EH (cell line): ENCODE measurements around the gene TIMELESS.
A peak's percentile ranks its signal among the peaks of the same experiment; 100 is the strongest.
"Not testable (repeated sequence)": the region's sequence is repeated elsewhere in the genome, so short reads cannot be mapped to it uniquely, and the experiment has no call there.

Source experiments
- DNase-seq: peaks from one replicate; pipeline ENCODE4 v3.0.0-alpha.2; 2015; ENCODE audit warnings: low read depth

TIMELESS gene

GRCh38 chr12:56468216-56469006, 19.2 kb upstream of the TIMELESS start, which contains the start of gene SPRYD4:
SPRYD4 (plus strand) TSS chr12:56468578; CDS start chr12:56468592, 14 bp downstream.
- peak; percentile 91 for DNase-seq

GRCh38 chr12:56462565-56462964, 13.3 kb upstream of the TIMELESS start:
- no peak for DNase-seq

GRCh38 chr12:56461235-56462159, 12.3 kb upstream of the TIMELESS start:
- DNase-seq: peak; percentile 35

GRCh38 chr12:56457817-56458216, 8.6 kb upstream of the TIMELESS start:
- DNase-seq: no peak

GRCh38 chr12:56454557-56454956, 5.3 kb upstream of the TIMELESS start, which contains the start of gene MIP:
MIP (minus strand) TSS chr12:56454657; CDS start chr12:56454613, 44 bp downstream.
- DNase-seq: no peak

- no peak for DNase-seq
Observed at GRCh38 chr12:56451147-56451546, 1.9 kb upstream of the TIMELESS start.

- no peak for DNase-seq
Observed at GRCh38 chr12:56450241-56450640, 1.0 kb upstream of the TIMELESS start.

GRCh38 chr12:56449622-56449984, 377 bp upstream of the TIMELESS start:
- DNase-seq: no peak

GRCh38 chr12:56443208-56443607, 6.0 kb downstream of the TIMELESS start:
- DNase-seq: not testable (repeated sequence)

- DNase-seq: no peak
Observed at GRCh38 chr12:56437430-56438176, 11.6 kb downstream of the TIMELESS start.

GRCh38 chr12:56434828-56435227, 14.4 kb downstream of the TIMELESS start:
- no peak for DNase-seq

GRCh38 chr12:56431850-56432249, 17.4 kb downstream of the TIMELESS start:
- no peak for DNase-seq

GRCh38 chr12:56431288-56431687, 17.9 kb downstream of the TIMELESS start:
- DNase-seq: no peak

- no peak for DNase-seq
Observed at GRCh38 chr12:56425940-56426438, 23.2 kb downstream of the TIMELESS start.

- no peak for DNase-seq
Observed at GRCh38 chr12:56425193-56425592, 24.0 kb downstream of the TIMELESS start.

GRCh38 chr12:56420411-56420810, 28.8 kb downstream of the TIMELESS start:
- DNase-seq: no peak

- DNase-seq: no peak
Observed at GRCh38 chr12:56417739-56418138, 31.5 kb downstream of the TIMELESS start.

- no peak for DNase-seq
Observed at GRCh38 chr12:56414401-56414800, 34.8 kb downstream of the TIMELESS start.

- DNase-seq: no peak
Observed at GRCh38 chr12:56413392-56413791, 35.8 kb downstream of the TIMELESS start.

GRCh38 chr12:56411781-56412639, 37.2 kb downstream of the TIMELESS start:
- DNase-seq: no peak

GRCh38 chr12:56410768-56411167, 38.5 kb downstream of the TIMELESS start:
- no peak for DNase-seq
